OCI-LY1 (cell line): ENCODE results near the gene CLCN5.

Experiments
- CTCF ChIP-seq: fragments of 200-600 bp; sonication (generic), shearing (Covaris generic); IDR thresholded peaks from 2 replicates; pipeline ENCODE4 v1.5.1; 2017; ENCODE audit warnings: mild to moderate bottlenecking, antibody characterized with exemption, low read length, moderate library complexity, mixed read lengths
- EZH2 ChIP-seq: fragments of 200-600 bp; sonication (generic), shearing (Covaris generic); IDR thresholded peaks from 2 replicates; pipeline ENCODE4 v1.8.0; 2017; ENCODE audit warnings: borderline replicate concordance, mixed run types, mild to moderate bottlenecking, antibody characterized with exemption, low read length, moderate library complexity, mixed read lengths

DNA sequence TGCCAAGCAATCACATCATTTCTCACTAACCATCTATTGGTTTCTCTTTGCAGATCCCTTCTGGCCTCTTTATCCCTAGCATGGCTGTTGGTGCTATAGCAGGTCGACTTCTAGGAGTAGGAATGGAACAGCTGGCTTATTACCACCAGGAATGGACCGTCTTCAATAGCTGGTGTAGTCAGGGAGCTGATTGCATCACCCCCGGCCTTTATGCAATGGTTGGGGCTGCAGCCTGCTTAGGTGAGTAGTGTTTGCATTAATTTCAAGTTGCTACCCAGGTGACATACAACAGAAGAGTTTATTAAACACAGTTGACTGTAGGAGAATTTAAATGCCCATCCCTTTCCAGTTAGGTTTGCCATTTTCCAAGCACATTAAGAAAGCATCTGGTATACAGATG is 166.2 kb downstream of the CLCN5 start:
- TF ChIP-seq CTCF: no peak
- no peak for TF ChIP-seq EZH2
